Femur (tissue), 1 donor: ENCODE results near the gene PSD2.

ENCODE experiments used
- DNase-seq: peaks from one replicate; pipeline ENCODE4 v3.0.0-alpha.2; 2017

The PSD2 gene

DNA sequence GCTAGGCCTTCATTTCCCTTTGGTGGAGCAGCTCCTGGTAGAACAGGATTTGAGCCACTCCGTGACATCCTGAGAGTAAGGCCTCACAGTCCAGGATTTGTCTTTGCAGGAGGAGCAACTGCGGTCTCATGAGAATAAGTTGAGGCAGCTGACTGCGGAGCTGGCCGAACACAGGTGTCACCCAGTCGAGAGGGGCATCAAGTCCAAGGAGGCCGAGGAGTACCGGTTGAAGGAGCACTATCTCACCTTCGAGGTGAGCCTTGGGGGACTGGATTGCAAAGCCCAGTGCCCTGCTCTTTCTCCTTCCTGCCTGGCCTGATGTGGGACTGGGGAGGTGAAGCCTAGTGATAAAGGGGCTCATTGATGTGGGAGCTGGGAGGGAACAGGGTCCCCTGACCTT lies 44.3 kb downstream of the PSD2 start:
- DNase-seq: no peak

- no peak for DNase-seq
Observed at GRCh38 chr5:139841549-139841948, 45.9 kb downstream of the PSD2 start.

DNA sequence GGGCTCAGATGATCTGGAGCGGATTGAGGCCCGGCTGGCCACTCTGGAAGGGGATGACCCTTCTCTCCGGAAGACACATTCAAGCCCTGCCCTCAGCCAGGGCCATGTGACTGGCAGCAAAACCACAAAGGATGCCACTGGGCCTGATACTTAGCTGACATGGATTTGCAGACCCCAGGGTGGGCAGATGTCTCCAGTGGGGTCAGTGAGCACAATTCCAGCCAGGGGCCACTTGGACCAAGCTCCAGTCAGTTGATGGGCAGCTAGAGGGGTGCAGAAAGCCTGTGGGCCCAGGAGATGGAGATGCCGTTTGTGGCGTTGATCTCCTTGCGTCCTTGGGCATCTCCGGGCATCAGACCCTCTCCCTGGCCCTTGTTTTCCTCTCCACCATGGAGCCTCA lies 46.7 kb downstream of the PSD2 start:
- DNase-seq: no peak

DNA sequence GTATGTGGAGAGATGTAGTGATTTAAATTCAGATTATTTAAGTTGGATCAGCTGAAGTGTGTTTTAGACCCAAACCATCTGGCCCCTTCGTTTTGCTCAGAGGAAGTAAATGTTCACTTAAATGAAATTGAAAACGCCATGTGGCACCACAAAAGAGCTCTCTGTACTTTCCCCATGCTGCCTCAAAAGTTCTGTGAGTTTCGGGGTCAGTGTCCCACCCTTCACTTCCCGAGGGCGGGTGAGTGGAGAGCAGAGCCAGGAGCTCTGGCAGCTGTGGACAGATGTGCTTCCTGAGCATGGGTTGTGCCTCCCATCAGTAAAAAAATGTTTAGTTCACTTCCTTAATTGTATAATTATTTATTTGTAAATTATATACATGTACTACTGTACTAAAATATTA lies 48.4 kb downstream of the PSD2 start:
- DNase-seq: no peak

DNA sequence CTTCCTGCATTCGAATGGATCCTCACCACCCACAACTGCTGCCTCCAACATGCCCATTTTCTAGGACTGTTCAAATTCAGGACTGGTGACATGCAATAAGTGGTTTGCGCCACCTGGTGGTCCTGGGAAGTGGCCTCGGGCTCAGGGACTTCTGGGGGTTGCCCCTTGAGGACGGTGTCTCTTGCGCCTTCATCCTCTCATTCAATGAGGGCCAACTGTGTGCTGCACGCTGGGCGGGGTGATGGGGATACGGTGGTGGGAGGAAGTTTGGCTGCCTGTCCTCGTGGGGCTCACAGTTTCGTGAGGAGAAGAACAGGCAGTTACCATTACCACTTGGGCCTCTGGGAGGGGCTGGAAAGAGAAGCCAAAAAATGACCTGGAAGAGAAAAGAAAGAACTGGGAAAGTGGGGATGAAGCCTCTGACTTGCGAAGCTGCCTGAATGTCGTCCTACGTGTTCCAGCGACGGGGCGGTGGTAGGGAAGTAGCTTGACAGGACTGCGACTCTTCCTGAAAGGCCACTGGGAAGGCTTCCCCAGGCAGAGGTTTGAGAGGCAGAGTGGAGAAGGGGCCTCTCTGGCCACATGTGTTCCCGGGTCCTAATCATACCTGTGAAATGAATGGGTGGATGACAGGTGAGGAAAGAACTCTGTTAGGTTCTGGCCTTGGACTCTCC lies 49.0 kb downstream of the PSD2 start:
- peak; percentile 67 for DNase-seq

DNA sequence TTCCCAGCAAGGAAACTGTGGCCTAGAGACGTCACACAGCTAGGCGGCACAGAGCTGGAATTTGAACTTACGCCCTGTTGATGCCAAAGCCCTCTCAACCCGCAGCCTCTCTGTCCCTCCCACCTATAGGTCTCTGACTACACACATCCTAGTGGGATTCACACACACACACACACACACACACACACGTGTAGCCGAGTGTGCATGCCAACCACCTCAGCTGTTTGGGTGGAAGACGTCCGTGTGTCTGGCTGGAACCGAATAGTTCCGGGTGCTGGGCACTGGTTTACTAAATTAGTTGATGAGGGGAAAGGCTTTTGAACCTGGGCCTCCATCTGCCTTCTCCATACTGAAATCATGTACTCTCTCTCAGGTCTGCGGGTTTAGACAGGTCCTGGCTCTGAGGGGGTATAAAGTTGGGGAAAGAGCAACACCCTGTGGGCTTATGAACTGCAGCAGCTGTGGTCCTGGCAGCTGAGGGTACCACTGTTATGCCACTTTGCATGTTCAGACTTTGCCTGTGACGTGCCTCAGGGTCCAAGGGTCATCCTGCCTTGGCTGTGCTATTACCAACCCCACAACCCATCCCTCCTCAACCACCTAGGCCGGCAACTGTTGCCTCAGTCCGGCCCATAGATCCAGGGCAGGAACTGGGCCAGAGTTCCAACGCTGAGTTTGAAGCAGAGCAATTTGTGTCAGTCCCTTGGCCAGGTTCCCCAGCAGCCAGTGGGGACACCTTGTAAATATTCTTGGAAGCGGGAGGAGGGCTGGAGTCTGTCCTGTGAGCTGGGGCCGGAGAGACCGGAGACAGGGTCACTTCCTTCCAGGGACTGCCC lies 50.5 kb downstream of the PSD2 start:
- DNase-seq: no peak

GRCh38 chr5:139847091-139847490 lies 51.5 kb downstream of the PSD2 start:
- DNase-seq: no peak

DNA sequence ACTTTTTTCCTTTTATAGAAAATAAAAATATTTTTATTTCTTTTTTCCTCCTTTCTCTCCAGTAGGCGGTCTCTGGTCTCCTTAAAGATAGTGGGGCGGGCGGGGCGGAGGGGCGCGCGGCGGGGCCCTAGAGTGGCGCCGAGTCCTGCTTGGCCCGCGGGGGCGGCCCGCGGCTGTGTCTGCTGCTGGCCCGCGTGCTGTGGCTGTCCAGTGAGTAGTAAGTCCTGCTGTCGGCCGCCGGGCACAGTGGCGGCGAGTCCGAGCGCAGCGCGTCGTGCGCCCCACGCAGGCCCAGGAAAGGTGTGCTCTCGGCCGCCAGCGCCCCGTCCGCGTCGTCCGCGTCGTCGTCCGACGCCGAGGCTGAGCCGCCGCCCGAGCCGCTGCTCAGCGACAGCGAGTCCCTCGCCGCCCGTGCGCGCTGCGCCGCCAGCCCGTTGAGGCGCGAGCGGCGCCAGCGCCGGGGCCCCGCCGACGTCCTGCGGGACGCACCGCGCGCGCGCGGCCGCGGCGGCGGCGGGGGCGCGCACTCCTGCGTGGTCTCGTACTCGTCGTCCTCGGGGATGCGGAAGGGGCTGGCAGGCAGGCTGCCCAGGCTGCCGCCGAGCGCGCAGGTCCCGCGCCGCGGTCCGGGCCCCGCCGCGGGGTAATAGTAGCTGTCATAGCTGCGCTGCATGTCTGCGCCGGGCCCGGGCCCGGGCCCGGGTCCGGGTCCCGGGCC lies 52.3 kb downstream of the PSD2 start:
- peak; percentile 73 for DNase-seq

DNA sequence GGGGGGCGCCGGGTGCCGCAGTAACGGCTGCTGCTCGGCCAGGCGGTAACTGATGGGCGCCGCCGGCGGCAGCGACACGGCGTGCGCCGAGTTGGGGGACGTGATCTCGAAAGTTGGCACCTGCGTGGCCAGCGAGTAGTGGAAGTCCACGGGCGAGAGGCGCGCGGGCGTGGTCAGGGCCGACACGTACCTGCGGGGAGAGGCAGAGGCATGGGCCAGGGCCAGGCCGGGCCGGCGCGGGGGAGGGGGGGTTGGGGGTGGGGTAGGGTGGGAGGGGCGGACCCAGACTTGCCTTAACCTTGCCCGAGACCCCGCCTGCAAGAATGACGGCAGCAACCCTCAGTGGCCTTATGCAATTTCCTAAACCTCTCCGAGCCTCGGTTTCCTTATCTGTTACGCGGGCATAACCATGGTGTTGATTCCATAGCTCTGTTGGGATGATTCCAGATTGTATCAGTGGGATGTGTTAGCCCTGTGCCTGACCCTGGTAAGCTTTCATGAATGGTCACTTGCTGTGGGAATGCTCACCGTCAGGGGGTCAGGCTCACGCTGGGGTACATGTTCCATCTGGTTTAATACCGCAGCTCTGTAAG lies 53.0 kb downstream of the PSD2 start:
- peak; percentile 37 for DNase-seq

GRCh38 chr5:139849501-139849900 lies 53.9 kb downstream of the PSD2 start:
- no peak for DNase-seq

DNA sequence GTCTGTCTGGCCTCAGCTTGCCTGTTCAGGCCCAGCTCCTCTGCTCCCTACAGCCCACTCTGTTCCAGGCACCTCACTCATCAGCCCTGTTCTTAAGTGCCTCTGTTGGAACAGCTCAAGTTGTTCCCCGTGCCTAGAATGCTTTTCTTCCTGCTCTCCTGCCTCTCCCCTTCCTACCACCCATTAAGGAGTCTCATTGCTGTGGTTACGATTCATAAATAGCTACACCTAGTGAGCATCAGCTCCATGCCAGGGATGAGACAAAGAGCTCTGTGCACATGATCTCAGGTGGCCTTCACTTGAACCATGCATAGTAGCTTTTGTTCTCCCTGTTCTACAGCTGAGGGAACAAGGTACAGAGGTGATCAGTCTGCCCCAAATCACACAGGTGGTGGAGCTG lies 54.3 kb downstream of the PSD2 start:
- no peak for DNase-seq

- no peak for DNase-seq
Observed at GRCh38 chr5:139850423-139851016, 54.9 kb downstream of the PSD2 start.

DNA sequence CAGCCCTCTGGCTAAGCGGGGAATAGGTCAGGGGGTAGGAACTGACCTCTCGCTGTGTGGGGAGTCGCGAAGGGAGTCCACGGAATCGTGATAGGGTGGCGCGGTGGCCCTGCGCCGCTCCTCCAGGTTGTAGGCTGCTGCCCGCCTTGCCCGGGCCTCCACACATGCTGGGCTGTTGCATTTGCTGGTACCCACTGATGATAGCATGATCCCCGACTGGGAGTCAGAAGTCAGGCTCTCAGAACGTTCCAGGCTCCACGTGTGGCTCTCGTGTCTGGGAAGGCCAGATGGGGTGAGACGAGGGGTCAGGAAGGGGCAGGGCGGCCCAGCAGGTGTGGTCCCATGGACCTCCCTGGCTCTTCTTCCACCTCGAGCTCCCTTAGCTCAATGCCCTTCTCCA lies 56.0 kb downstream of the PSD2 start:
- no peak for DNase-seq

DNA sequence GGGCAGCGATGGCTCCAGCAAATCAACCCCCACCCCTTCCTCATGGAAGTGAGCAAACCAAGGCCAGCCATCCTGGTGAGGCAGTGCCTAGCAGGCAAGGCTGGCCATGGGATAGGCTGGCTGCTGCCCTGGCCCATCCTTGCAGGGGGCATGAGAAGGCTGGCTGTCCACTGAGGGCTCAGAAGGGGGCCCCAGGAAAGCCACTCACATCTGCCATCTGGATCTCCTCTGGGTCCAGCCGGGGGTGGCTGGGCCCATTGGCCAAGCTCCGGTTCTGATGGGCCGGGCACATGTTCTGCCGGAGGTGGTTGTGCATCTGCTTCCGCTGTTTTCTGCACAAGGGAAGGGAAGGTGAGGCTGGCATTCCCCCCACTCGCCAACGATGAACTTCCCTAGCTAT lies 57.1 kb downstream of the PSD2 start:
- no peak for DNase-seq

GRCh38 chr5:139854029-139854605 lies 58.5 kb downstream of the PSD2 start:
- no peak for DNase-seq

DNA sequence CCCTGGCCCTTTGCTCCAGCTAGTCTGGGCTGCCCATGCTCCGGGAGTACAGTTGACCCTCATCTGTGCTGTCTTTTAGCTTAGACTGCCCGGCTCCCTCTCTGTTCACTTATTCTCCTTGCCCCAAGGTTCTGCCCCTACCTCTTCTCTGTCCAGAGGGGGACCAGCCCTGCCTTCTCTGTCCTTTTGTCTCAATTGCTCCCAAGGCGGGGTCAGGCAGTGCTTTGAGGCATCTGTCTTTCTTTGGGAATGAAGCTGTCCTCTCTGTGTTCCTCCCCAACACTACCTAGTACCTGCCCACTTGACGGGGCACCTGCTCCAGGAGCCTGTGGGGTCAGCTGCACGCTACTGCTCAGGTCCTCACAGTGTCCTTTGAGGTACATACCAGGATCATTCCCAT lies 59.3 kb downstream of the PSD2 start:
- DNase-seq: no peak

DNA sequence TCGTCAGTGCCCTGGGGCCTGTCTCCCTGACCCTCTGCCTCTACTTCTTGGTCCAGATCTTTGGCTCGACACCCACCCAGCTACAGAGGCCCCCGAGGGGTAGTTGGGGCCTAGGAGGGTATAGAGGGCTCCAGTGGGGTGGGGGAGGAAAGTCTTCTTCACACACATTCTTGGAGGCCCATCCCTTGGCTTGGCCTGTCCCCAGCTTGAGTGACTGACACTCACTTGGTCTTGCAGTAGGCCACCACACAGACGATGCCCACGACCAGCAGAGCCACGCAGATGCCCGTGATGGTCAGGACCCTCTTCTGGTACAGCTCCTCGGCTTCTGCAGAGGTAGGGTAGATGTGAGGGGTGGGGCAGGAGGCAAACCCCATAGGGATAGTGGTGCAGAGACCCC lies 59.8 kb downstream of the PSD2 start:
- no peak for DNase-seq

- no peak for DNase-seq
Observed at GRCh38 chr5:139855946-139856540, 60.4 kb downstream of the PSD2 start.

- DNase-seq: no peak
Observed at GRCh38 chr5:139856714-139857113, 61.1 kb downstream of the PSD2 start.

DNA sequence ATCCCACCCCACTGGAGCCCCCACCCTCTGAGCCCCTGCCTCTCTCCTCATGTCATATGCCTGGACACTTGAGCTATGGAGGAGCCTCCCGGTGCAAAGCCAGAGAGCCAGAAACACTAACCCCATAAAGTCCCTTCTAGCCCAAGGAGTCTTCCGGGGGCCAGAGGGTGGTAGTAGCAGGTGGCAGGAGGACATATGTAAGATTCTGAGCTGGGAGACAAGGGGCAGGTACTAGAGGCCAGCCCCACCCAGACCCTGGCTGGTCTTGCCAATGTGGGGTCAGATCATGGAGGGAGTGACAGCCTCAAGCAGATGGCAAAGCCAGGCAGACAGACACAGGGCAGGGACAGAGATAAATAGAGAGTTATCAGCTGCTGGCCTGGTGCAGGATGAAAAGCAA lies 63.4 kb downstream of the PSD2 start:
- no peak for DNase-seq

- no peak for DNase-seq
Observed at GRCh38 chr5:139861021-139861888, 65.6 kb downstream of the PSD2 start.
